GM23338 (cell line): ENCODE data around the gene MFNG. TPM values are rescaled to one million over a fixed set of nuclear protein-coding genes. Genes with fewer than 3 reads are reported as not detected.

Source experiments
- ATAC-seq: fragments of 200-7000 bp; cut with Tn5 transposase; 3 replicates; pipeline ENCODE4 v1.9.1; 2020
- DNase-seq: peaks from one replicate; pipeline ENCODE4 v3.0.0-alpha.2; 2015; ENCODE audit warnings: low spot score
- H2AFZ ChIP-seq: fragments of 200-600 bp; sonication (generic); 2 replicates; pipeline ENCODE4 v1.8.0; 2016; ENCODE audit warnings: antibody characterized with exemption, mild to moderate bottlenecking, moderate library complexity
- H3F3A ChIP-seq: fragments of 200-600 bp; sonication (generic); replicated peaks from 2 replicates; pipeline ENCODE4 v1.8.0; 2017; ENCODE audit warnings: antibody characterized with exemption, mixed run types, low read depth
- H3K27ac ChIP-seq: fragments of 200-600 bp; sonication (generic); 2 replicates; pipeline ENCODE4 v1.6.1; 2016; ENCODE audit warnings: low read depth
- H3K27me3 ChIP-seq: fragments of 200-600 bp; sonication (generic); 2 replicates; pipeline ENCODE4 v1.8.0; 2016; ENCODE audit warnings: mild to moderate bottlenecking, mixed run types, moderate library complexity; ENCODE audit not compliant: insufficient read depth
- H3K36me3 ChIP-seq: fragments of 200-600 bp; sonication (generic); 2 replicates; pipeline ENCODE4 v1.8.0; 2016; ENCODE audit warnings: mild to moderate bottlenecking; ENCODE audit not compliant: insufficient read depth
- H3K4me1 ChIP-seq: fragments of 200-600 bp; sonication (generic); 2 replicates; pipeline ENCODE4 v1.8.0; 2016; ENCODE audit warnings: mild to moderate bottlenecking, moderate library complexity; ENCODE audit not compliant: insufficient read depth
- H3K4me2 ChIP-seq: fragments of 200-600 bp; sonication (generic); 2 replicates; pipeline ENCODE4 v1.7.1; 2017; ENCODE audit warnings: mixed run types
- H3K4me3 ChIP-seq: fragments of 200-600 bp; sonication (generic); 2 replicates; pipeline ENCODE4 v1.6.1; 2016; ENCODE audit warnings: mixed run types
- H3K79me2 ChIP-seq: fragments of 200-600 bp; sonication (generic); replicated peaks from 2 replicates; pipeline ENCODE4 v1.8.0; 2017; ENCODE audit warnings: mild to moderate bottlenecking; ENCODE audit not compliant: insufficient read depth
- H3K9me2 ChIP-seq: fragments of 200-600 bp; sonication (generic); 2 replicates; pipeline ENCODE4 v1.8.0; 2017; ENCODE audit not compliant: insufficient read depth
- H4K20me1 ChIP-seq: fragments of 200-600 bp; sonication (generic); replicated peaks from 2 replicates; pipeline ENCODE4 v1.8.0; 2017; ENCODE audit warnings: mild to moderate bottlenecking; ENCODE audit not compliant: insufficient read depth
- H3K27ac Mint-ChIP-seq: 2 replicates; pipeline ENCODE4 v1.8.0; 2020; ENCODE audit warnings: inconsistent platforms, mild to moderate bottlenecking, moderate library complexity, mixed read lengths
- H3K27me3 Mint-ChIP-seq: 3 replicates; pipeline ENCODE4 v1.8.0; 2022; ENCODE audit warnings: low read depth, mild to moderate bottlenecking, moderate library complexity, mixed read lengths, inconsistent platforms; ENCODE audit not compliant: insufficient read depth, poor library complexity
- H3K36me3 Mint-ChIP-seq: 3 replicates; pipeline ENCODE4 v1.8.0; 2021; ENCODE audit warnings: low read depth, mild to moderate bottlenecking, inconsistent platforms, moderate library complexity, mixed read lengths
- H3K4me1 Mint-ChIP-seq: 3 replicates; pipeline ENCODE4 v1.8.0; 2020; ENCODE audit warnings: mild to moderate bottlenecking, inconsistent platforms, mixed read lengths
- H3K4me3 Mint-ChIP-seq: 3 replicates; pipeline ENCODE4 v1.8.0; 2021; ENCODE audit warnings: moderate library complexity, mild to moderate bottlenecking, inconsistent platforms, mixed read lengths
- H3K9me3 Mint-ChIP-seq: 3 replicates; pipeline ENCODE4 v1.8.0; 2020; ENCODE audit warnings: moderate library complexity, mild to moderate bottlenecking, inconsistent platforms, mixed read lengths
- CREB1 ChIP-seq: fragments of 250-450 bp; sonication (Bioruptor Pico); IDR thresholded peaks from 2 replicates; pipeline ENCODE4 v1.5.0; 2020; ENCODE audit warnings: low read depth, mild to moderate bottlenecking, moderate library complexity
- CTCF ChIP-seq, 2 experiments: fragments of 200-600 bp in 1 of 2; sonication (generic) in 1 of 2; conservative IDR thresholded peaks; 2 replicates each; pipeline versions ENCODE4 v1.5.1 to v1.6.1; 2016 to 2017; ENCODE audit warnings: antibody characterized with exemption in 2 of 2, low read depth in 2 of 2, mild to moderate bottlenecking in 2 of 2, moderate library complexity in 1 of 2
- ETS1 ChIP-seq: IDR thresholded peaks from 2 replicates; pipeline ENCODE4 v1.6.1; 2016; ENCODE audit warnings: antibody characterized with exemption
- EZH2 ChIP-seq: fragments of 200-600 bp; sonication (generic); IDR thresholded peaks from one replicate; pipeline ENCODE4 v1.8.0; 2017; ENCODE audit warnings: antibody characterized with exemption, mild to moderate bottlenecking, low read depth; ENCODE audit not compliant: unreplicated experiment
- EZH2phosphoT487 ChIP-seq: fragments of 200-600 bp; sonication (generic); IDR thresholded peaks from one replicate; pipeline ENCODE4 v1.8.1; 2018; ENCODE audit warnings: antibody characterized with exemption; ENCODE audit not compliant: unreplicated experiment
- JUNB ChIP-seq: IDR thresholded peaks from one replicate; pipeline ENCODE4 v1.6.1; 2016; ENCODE audit warnings: antibody characterized with exemption; ENCODE audit not compliant: unreplicated experiment
- NANOG ChIP-seq: IDR thresholded peaks from 2 replicates; pipeline ENCODE4 v1.6.1; 2016; ENCODE audit warnings: antibody characterized with exemption, borderline replicate concordance
- POLR2AphosphoS5 ChIP-seq: IDR thresholded peaks from 2 replicates; pipeline ENCODE4 v1.6.1; 2016; ENCODE audit warnings: antibody characterized with exemption, low read depth
- REST ChIP-seq: IDR thresholded peaks from one replicate; pipeline ENCODE4 v1.6.1; 2018; ENCODE audit warnings: antibody characterized with exemption; ENCODE audit not compliant: unreplicated experiment
- STAT1 ChIP-seq: IDR thresholded peaks from one replicate; pipeline ENCODE4 v1.6.1; 2016; ENCODE audit warnings: antibody characterized with exemption; ENCODE audit not compliant: unreplicated experiment
- ZNF114 ChIP-seq: fragments of 250-450 bp; sonication (Bioruptor Pico); IDR thresholded peaks from 2 replicates; pipeline ENCODE4 v1.5.0; 2020; ENCODE audit warnings: mild to moderate bottlenecking, moderate library complexity
- ZNF331 ChIP-seq: fragments of 250-450 bp; sonication (Bioruptor Pico); IDR thresholded peaks from 2 replicates; pipeline ENCODE4 v1.5.0; 2020; ENCODE audit warnings: low read depth, mild to moderate bottlenecking, moderate library complexity
- ZNF462 ChIP-seq: fragments of 250-450 bp; sonication (Bioruptor Pico); IDR thresholded peaks from 2 replicates; pipeline ENCODE4 v1.5.0; 2020; ENCODE audit warnings: mild to moderate bottlenecking, moderate library complexity
- polyA plus RNA-seq: library from polyadenylated mRNA; unstranded; fragments of >200 nt; fragmentation: Nextera tagmentation; extraction: Ambion mirVana; gene quantifications from 2 replicates; pipeline ENCODE4 v1.2.1, GENCODE V29; 2016
- total RNA-seq: library from RNA; depleted of rRNA; stranded (reverse); fragments of >200 nt; shearing (Covaris generic); gene quantifications from 2 replicates; pipeline ENCODE4 v1.2.3, GENCODE V29; 2014

The MFNG gene
- total and polyA plus RNA-seq, 2 experiments from 2014 or later, result 1.4 to 1.9 TPM

GRCh38 chr22:37491559-37492427 lies 5.6 kb upstream of the MFNG start:
- H3K27ac Mint-ChIP-seq, result no peak overlapping the region
- Histone ChIP-seq H3K4me3 (no peak overlapping the region), H3K27me3 (no peaks in the 10 kb centered on the region), H4K20me1 (no peaks in the 10 kb centered on the region), H3K4me2 (no peak overlapping the region), H3K4me1 (peaks cover 13% of the 10 kb centered on the region; the same call in 1 of the 2 replicates), H3K27ac (no peak overlapping the region), H3K79me2 (no peaks in the 10 kb centered on the region), H3K36me3 (no peaks in the 10 kb centered on the region), H3K9me2 (no peaks in the 10 kb centered on the region), H3F3A (no peaks in the 10 kb centered on the region), H2AFZ (no peak overlapping the region)
- H3K36me3 Mint-ChIP-seq, result no peaks in the 10 kb centered on the region; the same call in 2 of the 3 replicates
- H3K4me3 Mint-ChIP-seq, result no peak overlapping the region
- DNase-seq (no peak), ATAC-seq (no peak)
- peaks cover 43% of the 10 kb centered on the region for H3K4me1 Mint-ChIP-seq
- TF ChIP-seq CTCF (conservative IDR thresholded peaks at IDR 0.05; ENCODE audit: low read depth in 2 of 2) (no peak), POLR2AphosphoS5 (no peak), REST (no peak), EZH2 (no peak), NANOG (no peak), EZH2phosphoT487 (no peak), ZNF114 (CRISPR knock-in tag) (no peak), ETS1 (no peak), JUNB (no peak), ZNF462 (CRISPR knock-in tag) (no peak), CREB1 (CRISPR knock-in tag) (no peak), STAT1 (no peak), ZNF331 (no peak)
- H3K9me3 Mint-ChIP-seq, result no peaks in the 10 kb centered on the region; the same call in 2 of the 3 replicates
- peaks cover 11% of the 10 kb centered on the region for H3K27me3 Mint-ChIP-seq
